GM19452 (cell line): ENCODE measurements around the gene PRKD1.

ENCODE experiments used
- ATAC-seq: cut with Tn5 transposase; IDR thresholded peaks from one replicate; pipeline ENCODE4 v1.9.1; 2021; ENCODE audit not compliant: unreplicated experiment

PRKD1 gene

DNA sequence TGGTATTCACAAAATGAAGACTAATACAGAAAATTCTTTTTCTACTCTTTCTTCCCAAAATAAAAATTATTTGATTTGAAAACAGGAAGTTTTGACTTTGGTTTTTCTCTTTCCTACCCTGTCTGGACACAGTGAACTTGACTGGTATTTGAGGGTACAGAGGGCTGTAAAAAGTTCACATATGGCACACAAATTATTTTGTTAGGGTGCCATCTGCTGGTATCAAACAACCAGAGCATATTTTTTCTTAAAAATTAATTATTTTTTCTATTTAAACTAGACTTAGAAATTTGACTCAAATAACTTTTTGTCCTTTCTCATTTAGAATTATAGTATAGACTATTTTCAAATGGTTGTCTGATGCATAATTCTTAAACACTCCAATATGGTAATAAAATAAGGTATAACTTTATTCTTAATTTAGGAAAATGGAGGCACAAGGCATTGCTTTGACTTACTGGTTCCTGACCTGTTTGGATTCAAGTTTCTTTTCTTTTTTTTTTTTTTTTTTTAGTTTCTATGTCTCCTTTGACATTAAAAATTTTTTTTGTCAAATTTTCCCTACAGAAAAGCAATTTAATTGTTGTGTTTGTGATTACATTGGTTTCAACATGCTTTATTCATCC is 390.6 kb downstream of the PRKD1 start:
- no peak for ATAC-seq

GRCh38 chr14:29529418-29529817 is 398.2 kb downstream of the PRKD1 start:
- no peak for ATAC-seq

DNA sequence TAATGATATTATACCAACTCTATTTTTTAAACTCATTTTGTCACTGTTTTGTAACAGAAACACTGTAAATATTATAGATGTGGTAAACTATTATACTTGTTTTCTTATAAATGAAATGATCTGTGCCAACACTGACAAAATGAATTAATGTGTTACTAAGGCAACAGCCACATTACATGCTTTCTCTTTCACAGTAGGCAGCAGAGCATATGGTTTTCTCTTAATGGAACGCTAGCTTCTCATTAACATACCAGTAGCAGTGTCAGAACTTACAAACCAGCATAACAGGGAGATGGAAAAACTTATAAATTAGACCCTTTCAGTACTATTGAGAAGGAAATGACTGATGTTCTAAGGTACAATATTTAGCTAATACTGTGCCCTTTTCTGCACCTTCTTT is 398.8 kb downstream of the PRKD1 start:
- ATAC-seq: no peak

- ATAC-seq: no peak
These were observed 400.4 kb downstream of the PRKD1 start for GRCh38 chr14:29527286-29527685.
